ENCODE results near the gene NME7.

DNA sequence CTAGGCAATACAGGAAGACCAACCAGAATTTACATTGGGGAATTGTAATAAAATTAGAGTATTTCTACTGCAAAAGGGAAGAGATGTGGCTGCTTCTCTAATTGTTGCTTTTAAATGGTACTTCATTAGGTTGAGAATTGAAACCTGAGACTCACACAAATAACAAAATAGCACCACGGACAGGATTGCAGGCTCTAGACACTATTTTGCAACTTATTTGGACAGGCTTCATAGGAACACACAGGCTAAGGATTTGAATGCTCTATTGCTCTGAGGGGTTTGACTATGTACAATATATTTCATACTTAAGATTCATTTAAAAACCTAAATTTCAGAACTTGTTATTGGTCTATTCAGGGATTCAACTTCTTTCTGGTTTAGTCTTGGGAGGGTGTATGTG lies 181.5 kb downstream of the NME7 start:
- TF ChIP-seq, protein P1, sequence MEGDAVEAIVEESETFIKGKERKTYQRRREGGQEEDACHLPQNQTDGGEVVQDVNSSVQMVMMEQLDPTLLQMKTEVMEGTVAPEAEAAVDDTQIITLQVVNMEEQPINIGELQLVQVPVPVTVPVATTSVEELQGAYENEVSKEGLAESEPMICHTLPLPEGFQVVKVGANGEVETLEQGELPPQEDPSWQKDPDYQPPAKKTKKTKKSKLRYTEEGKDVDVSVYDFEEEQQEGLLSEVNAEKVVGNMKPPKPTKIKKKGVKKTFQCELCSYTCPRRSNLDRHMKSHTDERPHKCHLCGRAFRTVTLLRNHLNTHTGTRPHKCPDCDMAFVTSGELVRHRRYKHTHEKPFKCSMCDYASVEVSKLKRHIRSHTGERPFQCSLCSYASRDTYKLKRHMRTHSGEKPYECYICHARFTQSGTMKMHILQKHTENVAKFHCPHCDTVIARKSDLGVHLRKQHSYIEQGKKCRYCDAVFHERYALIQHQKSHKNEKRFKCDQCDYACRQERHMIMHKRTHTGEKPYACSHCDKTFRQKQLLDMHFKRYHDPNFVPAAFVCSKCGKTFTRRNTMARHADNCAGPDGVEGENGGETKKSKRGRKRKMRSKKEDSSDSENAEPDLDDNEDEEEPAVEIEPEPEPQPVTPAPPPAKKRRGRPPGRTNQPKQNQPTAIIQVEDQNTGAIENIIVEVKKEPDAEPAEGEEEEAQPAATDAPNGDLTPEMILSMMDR (conservative IDR thresholded peaks at IDR 0.05; ENCODE audit: low read depth, low read length), result no peak
- no peak for TF ChIP-seq EZH2 (IDR thresholded peaks at IDR 0.05; ENCODE audit: borderline replicate concordance, low read depth, low read length, poor library complexity, severe bottlenecking)

Data from A673 (cell line).